COR-L47 (cell line): Measurements from ENCODE around the gene SORCS2.

ENCODE experiments used
- DNase-seq: peaks from one replicate; lab custom pipeline; 2025; lab: John Stamatoyannopoulos, UW

SORCS2 gene

GRCh38 chr4:7652906-7653305, 460.6 kb downstream of the SORCS2 start:
- no peak for DNase-seq

DNA sequence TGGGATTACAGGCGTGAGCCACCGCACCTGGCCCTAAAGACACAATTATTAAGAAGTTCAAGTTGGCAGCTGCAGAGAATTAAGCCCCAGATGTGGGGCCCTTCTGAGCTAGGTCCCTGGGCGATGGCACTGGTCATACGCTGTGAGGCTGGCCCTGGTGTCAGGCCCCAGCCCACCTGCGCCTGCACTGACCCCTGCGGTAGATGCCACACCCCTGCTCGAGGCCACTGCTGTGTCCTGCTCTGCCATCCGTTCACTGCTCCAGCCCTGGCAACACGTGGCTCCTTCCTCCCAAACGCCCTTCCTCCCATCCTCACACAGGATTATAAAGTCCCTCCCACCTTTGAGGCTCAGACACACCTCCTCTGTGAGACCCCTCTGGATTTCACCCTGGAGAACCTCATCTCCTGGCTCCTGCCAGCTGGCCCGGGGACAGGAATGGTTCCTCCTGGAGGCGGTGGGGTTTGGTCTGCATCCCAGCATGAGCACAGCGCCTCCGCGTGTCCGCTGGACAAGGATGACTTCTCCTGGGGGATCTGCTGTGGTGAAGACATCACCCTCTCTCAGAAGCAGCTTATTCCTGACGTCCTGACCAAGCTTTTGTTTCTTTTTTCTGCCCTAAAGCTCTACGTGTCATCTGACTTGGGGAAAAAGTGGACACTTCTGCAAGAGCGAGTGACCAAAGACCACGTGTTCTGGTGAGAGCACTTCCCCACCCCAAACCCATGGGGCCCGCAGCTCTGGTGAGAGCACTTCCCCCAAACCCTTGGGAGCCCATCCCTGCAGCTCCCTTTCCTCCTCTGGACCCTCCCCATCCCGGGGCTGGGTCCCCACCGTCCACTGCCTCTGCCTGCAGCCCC, 461.4 kb downstream of the SORCS2 start:
- DNase-seq, result no peak

- no peak for DNase-seq
Observed at GRCh38 chr4:7654550-7655445, 462.5 kb downstream of the SORCS2 start.

DNA sequence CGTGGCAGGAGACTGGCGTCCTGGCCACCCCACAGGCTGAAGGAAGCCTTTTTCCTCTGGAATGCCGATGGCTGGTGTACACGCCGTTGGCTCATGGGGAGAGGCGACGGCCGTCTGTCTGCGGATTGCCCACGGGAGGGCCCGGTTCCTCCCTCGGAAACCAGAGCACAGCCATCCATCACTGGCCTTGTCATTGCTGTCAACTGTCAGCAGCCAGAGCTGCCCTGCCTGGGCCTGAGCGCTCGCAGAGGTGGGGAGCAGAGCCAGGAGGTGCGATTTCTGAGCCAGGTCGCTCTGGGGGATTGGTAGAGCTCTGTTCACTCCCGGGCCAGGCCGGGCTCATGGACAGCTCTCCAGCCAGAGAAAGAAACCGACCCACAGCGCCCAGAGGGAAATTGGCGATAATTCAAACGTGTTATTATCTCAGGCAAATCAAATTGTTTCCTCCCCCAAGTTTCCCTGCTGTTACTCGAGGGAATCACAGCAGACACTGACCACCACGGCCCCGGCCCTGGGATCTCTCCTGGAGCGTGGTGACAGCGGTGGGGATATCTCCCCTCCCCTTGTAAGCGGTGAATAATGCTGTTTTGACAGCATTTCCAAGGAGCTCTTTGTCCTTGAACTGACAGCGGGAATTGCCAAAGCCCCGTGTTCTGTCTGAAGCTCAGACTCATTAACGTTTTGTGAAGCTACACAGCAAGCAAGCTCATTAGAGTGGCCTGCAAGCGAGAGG, 463.3 kb downstream of the SORCS2 start:
- peak; percentile 85 for DNase-seq

- DNase-seq, result no peak
Observed at GRCh38 chr4:7656244-7656800, 464.0 kb downstream of the SORCS2 start.

- no peak for DNase-seq
Observed at GRCh38 chr4:7657545-7658297, 465.4 kb downstream of the SORCS2 start.

- DNase-seq, result no peak
Observed at GRCh38 chr4:7658341-7659204, 466.2 kb downstream of the SORCS2 start.

- DNase-seq, result no peak
Observed at GRCh38 chr4:7659429-7660175, 467.3 kb downstream of the SORCS2 start.

- DNase-seq, result no peak
Observed at GRCh38 chr4:7660176-7661039, 468.1 kb downstream of the SORCS2 start.

DNA sequence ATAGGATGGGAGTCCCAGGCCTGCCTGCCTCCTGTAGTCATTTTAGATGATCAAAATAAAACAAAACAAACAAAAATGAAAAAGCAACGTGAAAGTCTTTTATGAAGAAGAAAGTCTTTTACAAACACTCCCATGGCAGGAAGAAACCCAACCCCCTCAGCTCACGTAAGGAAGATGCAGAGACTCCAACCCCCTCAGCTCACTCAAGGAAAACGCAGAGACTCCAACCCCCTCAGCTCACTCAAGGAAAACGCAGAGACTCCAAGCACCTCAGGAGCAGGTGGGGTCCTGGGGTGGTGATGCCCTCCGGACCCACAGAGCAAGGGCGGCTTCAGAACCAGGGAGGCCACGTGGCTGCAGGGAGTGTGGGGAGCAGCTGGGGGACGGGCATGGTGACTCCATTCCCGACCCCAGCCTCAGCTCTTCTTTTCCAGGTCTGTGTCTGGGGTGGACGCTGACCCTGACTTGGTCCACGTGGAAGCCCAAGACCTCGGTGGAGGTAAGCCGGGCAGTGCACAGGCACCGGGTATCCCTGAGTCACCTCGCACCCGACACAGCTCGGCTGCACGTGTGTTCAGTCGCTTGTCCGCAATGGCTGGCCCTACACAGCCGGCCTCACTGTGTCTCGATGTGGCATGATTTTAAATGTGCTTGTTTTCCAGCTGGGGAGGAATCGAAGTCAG, 468.9 kb downstream of the SORCS2 start:
- DNase-seq, result no peak

DNA sequence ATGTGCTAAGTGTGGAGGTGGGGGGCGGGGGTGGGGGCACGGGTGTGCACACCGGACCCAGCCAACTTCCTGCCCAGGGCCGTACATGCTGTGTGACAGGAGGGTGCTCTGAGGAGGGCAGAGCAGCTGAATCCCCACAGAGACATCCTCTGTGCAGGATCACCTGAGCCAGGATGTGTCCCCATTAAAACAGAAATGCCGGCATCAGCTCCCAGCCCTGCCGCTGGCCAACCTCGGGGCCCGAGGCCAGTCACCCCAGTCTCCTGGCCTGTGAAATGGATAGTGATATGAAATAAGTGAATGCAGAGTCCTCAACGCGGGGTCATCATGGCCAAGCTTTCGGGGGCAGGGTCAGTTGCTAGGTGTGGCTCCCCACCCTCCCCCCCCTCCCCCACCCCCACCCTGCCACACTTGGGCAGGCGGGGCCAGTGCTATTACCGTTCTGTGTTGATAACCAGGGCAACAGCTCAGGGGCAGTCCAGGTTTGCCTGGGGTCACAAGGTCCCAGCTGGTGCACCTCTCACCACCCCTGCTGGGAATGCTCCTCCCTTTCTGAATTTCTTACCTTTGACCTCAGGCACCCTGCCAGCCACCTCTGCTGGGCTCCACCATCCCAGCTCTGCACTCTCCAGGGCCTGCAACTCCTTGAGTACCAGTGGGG, 469.6 kb downstream of the SORCS2 start:
- DNase-seq, result no peak

- DNase-seq, result no peak
Observed at GRCh38 chr4:7662507-7662846, 470.1 kb downstream of the SORCS2 start.

GRCh38 chr4:7663075-7663541, 470.8 kb downstream of the SORCS2 start:
- DNase-seq, result no peak

DNA sequence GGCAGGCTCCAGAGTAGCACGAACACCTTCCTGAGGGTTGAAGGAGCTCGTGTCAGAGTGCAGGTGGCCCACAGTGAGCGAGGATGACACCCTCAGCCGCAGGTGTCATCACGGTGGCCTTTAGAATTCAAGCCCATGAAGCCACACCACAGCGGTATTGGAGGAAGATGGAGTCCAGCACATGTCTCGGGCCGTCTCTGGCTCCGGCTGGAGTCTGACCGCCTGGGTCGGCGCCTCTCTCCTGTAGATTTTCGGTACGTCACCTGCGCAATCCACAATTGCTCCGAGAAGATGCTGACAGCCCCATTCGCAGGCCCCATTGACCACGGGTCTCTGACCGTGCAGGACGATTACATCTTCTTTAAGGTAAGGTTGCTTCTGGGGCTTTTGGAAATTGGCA, 471.8 kb downstream of the SORCS2 start:
- DNase-seq, result no peak

DNA sequence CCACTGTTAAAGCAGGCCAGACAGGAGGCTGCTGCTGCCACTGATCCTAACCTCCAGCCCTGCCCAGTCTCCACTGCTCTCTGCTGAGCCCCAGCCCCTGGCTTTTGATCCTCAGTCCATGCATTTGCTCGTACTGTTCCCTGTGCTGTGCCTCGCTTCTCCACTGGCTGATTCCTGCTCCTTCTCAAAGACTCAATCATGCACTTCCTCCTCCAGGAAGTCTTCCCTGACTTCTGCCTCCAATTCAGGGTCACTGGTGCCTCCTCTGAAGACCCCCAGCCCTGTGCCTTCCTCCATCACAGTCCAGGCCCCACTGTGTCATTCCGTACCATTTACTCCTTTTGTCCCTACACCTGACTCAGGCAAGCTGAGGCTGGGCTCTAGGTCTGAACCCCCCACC, 473.0 kb downstream of the SORCS2 start:
- DNase-seq, result no peak

GRCh38 chr4:7666011-7666410, 473.7 kb downstream of the SORCS2 start:
- no peak for DNase-seq

GRCh38 chr4:7666744-7667143, 474.4 kb downstream of the SORCS2 start:
- DNase-seq, result no peak
